GM19099 (cell line): Measurements from ENCODE around the gene TMEM100.

Source experiments
- POLR2A ChIP-seq: IDR thresholded peaks from 3 replicates; pipeline ENCODE4 v1.6.1; 2011; ENCODE audit warnings: low read depth; ENCODE audit not compliant: insufficient read length; ENCODE audit errors: extremely low read depth

TMEM100 gene

GRCh38 chr17:55709984-55710383 is 12.7 kb downstream of the TMEM100 start:
- TF ChIP-seq POLR2A = no peak

GRCh38 chr17:55709440-55709839 is 13.2 kb downstream of the TMEM100 start:
- no peak for TF ChIP-seq POLR2A

DNA sequence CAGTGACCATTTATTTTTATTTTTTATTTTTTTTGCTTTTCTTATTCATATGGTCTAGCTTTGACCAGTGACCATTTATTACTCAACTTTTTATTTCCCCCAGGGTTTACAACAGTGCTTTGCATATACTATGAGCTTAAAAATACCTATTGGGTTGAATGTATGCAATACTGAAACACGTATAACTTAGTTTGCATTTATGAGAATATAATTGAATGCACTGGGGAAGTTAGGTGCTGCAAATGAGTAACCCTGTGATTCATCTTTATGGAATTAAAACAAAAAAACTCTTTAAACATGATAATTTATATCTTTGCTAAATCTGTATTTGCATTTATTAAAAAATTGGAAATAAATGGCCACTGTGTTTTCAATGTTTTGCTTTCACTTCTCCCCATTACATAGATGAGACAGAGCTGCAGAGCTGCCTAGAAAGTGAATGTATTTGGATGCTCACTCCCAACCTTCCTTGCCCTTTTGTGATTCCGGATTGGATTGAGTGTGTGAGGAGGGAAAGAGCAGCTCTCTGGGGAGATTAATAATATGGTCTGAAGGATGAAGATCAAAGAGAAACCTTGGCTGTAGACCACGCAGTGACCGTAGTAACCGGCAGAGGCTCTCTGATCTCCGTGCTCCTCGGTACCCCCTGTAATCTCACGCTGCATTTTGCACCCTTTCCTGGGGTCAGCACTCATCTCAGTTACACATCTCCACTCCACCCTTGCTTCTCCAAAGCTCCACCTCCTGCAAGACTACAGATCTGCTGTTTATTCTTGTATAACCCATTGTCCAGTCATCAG is 14.3 kb downstream of the TMEM100 start:
- TF ChIP-seq POLR2A = no peak

GRCh38 chr17:55706808-55707773 is 15.6 kb downstream of the TMEM100 start:
- TF ChIP-seq POLR2A = no peak

DNA sequence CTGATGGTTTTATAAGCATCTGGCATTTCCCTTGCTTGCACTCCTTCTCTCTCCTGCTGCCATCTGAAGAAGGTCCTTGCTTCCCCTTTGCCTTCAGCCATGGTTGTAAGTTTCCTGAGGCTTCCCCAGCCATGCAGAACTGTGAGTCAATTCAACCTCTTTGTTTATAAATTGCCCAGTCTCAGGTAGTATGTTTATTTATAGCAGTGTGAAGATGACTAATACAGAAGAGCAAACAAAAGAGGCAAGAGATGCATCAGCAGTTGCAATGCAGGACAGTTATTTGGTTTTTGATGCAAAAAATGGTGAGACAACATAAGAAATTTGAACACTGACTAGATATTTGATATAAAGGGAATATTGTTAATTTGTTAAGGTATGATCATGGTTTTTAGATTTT is 16.8 kb downstream of the TMEM100 start:
- TF ChIP-seq POLR2A = no peak

DNA sequence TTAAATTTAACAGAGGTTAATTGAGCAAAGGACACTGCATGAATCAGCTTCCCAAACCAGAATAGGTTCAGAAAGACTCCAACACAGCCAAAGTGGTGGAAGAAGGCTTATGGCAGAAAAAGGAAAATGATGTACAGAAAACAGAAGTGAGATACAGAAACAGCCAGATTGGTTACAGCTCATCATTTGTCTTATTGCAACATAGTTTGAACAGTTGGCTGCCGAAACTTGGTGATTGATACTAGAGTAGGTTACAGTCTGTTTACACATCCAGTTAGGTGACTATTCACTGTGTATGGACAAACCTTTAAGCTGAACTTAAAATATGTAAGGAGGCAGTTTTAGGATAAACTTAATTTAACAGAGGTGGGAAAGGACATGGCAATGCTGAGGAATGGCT is 18.3 kb downstream of the TMEM100 start:
- no peak for TF ChIP-seq POLR2A

DNA sequence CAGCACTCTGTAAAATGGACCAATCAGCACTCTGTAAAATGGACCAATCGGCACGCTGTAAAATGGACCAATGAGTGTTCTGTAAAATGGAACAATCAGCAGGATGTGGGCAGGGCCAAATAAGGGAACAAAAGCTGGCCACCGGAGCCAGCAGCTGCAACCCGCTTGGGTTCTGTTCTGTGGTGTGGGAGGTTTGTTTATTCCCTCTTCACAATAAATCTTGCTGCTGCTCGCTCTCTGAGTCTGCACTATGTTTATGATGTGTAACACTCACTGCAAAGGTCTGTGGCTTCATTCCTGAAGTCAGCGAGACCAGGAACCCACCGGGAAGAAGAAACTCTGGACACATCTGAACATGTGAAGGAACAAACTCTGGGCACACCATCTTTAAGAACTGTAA is 20.5 kb downstream of the TMEM100 start:
- no peak for TF ChIP-seq POLR2A

GRCh38 chr17:55699181-55699860 is 23.3 kb downstream of the TMEM100 start:
- TF ChIP-seq POLR2A = no peak

- no peak for TF ChIP-seq POLR2A
These were observed 28.3 kb downstream of the TMEM100 start for GRCh38 chr17:55694286-55694910.

GRCh38 chr17:55693254-55694216 is 29.1 kb downstream of the TMEM100 start:
- TF ChIP-seq POLR2A = no peak

DNA sequence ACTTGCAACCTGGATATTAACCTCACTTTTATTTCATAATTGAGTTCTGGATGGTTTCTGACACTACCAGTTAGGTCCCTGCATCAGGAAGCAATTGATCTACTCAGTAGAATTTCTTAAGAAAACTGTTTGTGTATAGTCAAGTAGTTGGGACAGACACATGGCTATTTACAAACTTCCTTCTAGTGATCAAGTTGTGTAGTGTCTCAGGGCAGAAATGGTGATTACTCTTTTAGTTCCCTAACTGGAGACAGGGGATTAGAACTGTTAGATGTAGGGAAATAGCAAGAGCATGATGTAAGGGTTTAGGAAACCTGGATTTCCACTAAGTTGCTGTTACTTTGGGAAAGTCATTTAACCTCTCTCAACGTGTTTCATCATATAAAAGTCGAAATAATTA is 30.4 kb downstream of the TMEM100 start:
- TF ChIP-seq POLR2A = no peak

DNA sequence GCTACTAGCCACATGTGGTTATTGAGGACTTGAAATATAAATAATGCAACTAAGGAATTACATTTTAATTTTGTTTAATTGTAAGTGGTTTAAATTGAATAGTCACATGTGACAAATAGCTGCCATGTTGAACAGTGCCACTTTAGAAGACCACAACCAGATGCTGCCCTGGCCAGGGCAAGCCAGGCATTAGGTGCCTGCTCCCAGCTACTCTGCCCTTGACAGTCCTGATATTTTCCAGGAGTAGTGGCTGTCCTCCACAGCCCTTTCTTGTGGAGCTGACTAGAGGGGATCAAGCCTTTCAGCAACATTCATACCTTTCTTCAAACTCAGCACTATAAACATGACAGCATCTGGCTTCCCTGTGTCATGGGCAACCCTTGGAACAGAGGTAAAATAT is 31.0 kb downstream of the TMEM100 start:
- TF ChIP-seq POLR2A = no peak

DNA sequence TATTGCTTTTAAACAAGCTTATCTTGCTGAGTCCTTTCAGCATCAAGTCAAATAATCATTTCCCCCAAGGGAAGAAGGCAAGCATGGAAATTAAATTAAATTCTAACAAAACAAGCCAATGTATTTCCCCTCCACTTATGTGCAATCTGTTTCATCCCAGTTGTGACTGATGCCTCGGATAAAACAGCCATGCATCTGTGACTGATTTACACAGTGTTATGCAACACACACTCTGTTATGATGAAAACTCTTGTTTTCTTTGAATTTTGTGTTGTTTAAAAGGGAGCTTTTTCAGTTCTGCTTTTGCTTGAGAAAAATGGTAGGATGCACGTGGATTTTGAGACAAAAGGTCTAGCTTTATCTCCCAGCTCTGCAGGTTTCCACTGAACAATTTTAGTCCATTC is 32.6 kb downstream of the TMEM100 start:
- no peak for TF ChIP-seq POLR2A

- TF ChIP-seq POLR2A = no peak
These were observed 33.0 kb downstream of the TMEM100 start for GRCh38 chr17:55689672-55690071.

GRCh38 chr17:55688057-55688456 is 34.6 kb downstream of the TMEM100 start:
- TF ChIP-seq POLR2A = no peak
